PFSK-1 (cell line): ENCODE data around the gene SV2C.

Experiments used
- FOXP2 ChIP-seq: optimal IDR thresholded peaks from 2 replicates; pipeline ENCODE3; 2011; ENCODE audit warnings: borderline replicate concordance, control low read depth, inconsistent platforms; ENCODE audit not compliant: insufficient read depth; ENCODE audit errors: extremely low read length, extremely low read depth
- POLR2AphosphoS5 ChIP-seq: IDR thresholded peaks from 2 replicates; pipeline ENCODE4 v1.6.1; 2012; ENCODE audit warnings: low read depth, mild to moderate bottlenecking, control low read depth, low read length, moderate library complexity
- SIN3A ChIP-seq: IDR thresholded peaks from 2 replicates; pipeline ENCODE4 v1.6.1; 2012; ENCODE audit warnings: mild to moderate bottlenecking, low read length, moderate library complexity, borderline replicate concordance; ENCODE audit not compliant: insufficient read depth
- TAF1 ChIP-seq: IDR thresholded peaks from 2 replicates; pipeline ENCODE4 v1.6.1; 2012; ENCODE audit warnings: low read length, control low read depth, borderline replicate concordance; ENCODE audit not compliant: insufficient read depth
- TF ChIP-seq, protein P1 (sequence below), 2 experiments: IDR thresholded peaks; 2 replicates each; pipeline versions ENCODE4 v1.6.1 to v1.8.0; 2011 to 2012; ENCODE audit warnings: low read depth in 2 of 2, low read length in 2 of 2, control low read depth in 1 of 2, inconsistent platforms in 1 of 2, mild to moderate bottlenecking in 1 of 2, moderate library complexity in 1 of 2; ENCODE audit not compliant: insufficient read depth in 1 of 2

SV2C gene

DNA sequence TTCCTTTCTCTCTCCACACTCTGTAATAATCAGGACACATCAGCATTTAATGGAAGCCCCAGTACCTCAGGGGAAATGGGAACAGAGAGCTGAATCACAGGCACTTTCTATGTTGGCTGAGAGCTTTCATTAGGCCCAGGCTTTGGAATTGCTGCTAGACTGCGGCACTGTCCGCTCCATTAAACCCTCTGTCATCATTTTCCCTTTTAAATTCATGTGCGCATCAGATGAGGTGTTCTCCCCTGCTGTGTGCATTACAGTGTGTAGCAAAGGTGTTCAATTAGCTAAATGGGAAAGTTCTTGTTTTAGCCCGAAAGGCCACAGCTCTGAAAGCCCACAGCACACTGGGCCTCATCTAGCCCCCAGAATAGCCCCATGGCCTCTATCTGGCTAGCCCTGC is 133.6 kb downstream of the SV2C start:
- TF ChIP-seq SIN3A: no peak

DNA sequence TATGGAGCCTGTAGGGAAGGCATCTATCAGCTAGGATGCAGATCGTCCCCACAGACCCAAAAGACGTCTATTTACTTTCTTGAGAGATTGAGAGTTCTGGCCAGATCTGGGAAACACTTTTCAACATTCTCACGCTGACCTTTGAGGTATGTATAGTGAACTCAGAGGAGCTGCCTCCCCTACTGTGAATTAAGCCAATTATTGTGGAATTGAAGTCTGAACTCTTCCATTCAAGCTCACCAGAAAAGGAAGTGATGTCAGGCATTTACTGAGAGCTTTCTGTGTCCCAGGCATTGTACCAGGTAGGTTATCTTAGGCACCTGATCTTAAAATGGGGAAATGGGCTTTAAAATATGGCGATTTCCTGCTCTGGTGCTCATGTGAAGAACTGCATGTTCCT is 136.5 kb downstream of the SV2C start:
- TF ChIP-seq SIN3A (no peak), FOXP2 (no peak), POLR2AphosphoS5 (no peak), TAF1 (no peak)
- TF ChIP-seq, protein P1, sequence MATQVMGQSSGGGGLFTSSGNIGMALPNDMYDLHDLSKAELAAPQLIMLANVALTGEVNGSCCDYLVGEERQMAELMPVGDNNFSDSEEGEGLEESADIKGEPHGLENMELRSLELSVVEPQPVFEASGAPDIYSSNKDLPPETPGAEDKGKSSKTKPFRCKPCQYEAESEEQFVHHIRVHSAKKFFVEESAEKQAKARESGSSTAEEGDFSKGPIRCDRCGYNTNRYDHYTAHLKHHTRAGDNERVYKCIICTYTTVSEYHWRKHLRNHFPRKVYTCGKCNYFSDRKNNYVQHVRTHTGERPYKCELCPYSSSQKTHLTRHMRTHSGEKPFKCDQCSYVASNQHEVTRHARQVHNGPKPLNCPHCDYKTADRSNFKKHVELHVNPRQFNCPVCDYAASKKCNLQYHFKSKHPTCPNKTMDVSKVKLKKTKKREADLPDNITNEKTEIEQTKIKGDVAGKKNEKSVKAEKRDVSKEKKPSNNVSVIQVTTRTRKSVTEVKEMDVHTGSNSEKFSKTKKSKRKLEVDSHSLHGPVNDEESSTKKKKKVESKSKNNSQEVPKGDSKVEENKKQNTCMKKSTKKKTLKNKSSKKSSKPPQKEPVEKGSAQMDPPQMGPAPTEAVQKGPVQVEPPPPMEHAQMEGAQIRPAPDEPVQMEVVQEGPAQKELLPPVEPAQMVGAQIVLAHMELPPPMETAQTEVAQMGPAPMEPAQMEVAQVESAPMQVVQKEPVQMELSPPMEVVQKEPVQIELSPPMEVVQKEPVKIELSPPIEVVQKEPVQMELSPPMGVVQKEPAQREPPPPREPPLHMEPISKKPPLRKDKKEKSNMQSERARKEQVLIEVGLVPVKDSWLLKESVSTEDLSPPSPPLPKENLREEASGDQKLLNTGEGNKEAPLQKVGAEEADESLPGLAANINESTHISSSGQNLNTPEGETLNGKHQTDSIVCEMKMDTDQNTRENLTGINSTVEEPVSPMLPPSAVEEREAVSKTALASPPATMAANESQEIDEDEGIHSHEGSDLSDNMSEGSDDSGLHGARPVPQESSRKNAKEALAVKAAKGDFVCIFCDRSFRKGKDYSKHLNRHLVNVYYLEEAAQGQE (IDR thresholded peaks at IDR 0.05; ENCODE audit: insufficient read depth in 1 of 2, low read depth in 2 of 2, low read length in 2 of 2): no peak

DNA sequence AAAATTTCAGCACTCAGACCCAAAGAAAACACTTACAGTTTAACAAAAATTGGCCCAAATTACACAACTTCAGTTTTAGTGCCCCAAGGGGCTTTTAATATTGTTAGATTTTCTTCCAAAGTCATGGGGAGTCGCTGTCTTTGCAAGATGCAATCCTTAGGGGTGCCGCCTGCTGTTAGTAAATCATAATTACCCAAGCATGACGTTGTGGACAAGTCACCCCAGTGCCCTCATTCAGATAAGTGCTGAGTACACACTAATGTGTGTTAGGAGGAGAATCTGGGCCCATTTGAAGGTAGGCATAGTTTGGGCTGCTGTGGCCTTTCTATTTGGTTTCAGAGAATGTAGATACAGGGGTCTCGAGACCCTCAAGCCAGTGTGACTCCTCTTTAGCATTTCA is 138.1 kb downstream of the SV2C start:
- TF ChIP-seq FOXP2 (no peak), POLR2AphosphoS5 (no peak), SIN3A (no peak)

DNA sequence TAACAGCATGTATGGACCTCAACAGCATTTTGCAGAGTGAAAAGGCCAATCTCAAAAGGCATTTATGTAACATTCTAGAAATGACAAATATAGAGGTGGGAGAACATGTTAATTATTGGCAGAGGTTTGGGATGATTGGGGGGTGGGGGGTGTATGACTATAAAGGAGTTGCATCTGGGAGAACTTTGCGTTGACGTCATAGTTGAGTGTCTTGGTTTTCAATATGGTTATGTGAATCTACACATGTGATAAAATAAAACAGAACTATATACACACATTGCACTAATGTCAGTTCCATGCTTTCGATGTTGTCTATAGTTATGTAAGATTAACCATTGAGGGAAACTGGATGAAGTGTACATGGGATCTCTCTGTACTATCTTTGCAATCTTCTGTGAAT is 139.1 kb downstream of the SV2C start:
- TF ChIP-seq SIN3A: no peak

DNA sequence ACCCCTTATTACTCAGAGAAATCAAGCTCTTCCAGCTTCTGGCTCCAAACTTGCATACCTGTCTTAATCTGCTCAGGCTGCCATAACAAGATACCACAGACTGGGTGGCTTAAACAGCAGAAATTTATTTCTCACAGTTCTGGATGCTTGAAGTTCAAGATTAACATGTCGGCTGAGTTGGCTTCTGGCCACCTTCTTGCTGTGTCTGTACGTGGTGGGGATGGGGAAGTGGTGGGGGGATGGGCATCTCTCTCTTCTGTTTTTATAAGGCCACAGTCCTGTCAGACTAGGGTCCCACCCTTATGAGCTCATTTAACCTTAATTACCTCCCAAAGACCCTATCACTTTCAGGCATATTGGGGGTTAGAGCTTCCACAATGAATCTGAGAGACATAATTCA is 140.5 kb downstream of the SV2C start:
- TF ChIP-seq TAF1 (no peak), FOXP2 (no peak), SIN3A (no peak), POLR2AphosphoS5 (no peak)
- TF ChIP-seq, protein P1 (IDR thresholded peaks at IDR 0.05; ENCODE audit: insufficient read depth in 1 of 2, low read depth in 2 of 2, low read length in 2 of 2): no peak

DNA sequence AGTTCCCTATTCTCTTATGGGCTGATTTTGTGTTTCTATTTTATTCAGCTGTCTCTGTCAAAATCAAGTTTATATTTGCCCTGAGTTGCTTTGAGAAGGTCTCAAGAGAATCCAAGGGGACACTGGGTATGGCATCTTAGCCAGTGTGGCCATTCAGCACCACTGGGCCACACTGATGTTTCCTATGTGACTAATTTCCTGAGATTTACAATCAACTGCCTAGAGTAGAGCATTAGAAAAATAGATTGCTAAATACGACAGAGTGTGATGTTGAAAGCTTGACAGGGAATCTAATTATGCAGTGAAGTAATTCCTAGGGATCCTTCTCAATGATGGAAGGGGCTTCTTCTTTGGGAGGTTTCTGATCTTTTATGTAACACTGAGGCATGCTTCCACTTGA is 141.7 kb downstream of the SV2C start:
- TF ChIP-seq POLR2AphosphoS5 (no peak), SIN3A (no peak), TAF1 (no peak), FOXP2 (no peak)
- TF ChIP-seq, protein P1 (IDR thresholded peaks at IDR 0.05; ENCODE audit: insufficient read depth in 1 of 2, low read depth in 2 of 2, low read length in 2 of 2): no peak

DNA sequence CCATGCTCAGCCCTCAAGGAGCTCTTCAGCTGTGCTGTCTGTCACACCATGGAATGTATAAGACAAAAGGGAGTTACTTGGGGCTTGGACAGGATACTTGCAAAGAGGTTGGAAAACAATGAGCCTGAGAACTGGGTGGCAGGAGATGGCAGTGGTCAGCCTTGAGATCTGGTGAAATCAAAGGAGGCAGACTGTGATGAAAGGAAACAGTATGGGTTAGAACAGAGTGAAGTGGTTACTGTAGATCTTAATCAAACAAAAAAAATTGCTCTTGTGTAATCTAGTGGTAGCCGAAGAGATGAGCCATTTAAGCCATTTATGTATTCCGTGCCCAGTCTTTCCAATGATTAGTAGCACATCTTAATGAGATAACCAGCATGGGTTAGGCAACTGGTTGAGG is 142.2 kb downstream of the SV2C start:
- no peak for TF ChIP-seq FOXP2
- no peak for TF ChIP-seq POLR2AphosphoS5
- TF ChIP-seq TAF1: no peak
- TF ChIP-seq, protein P1 (IDR thresholded peaks at IDR 0.05; ENCODE audit: insufficient read depth in 1 of 2, low read depth in 2 of 2, low read length in 2 of 2): no peak
- no peak for TF ChIP-seq SIN3A
